Thoracic aorta (tissue), 2 donors: ENCODE measurements around the gene OPN4. TPM values are rescaled to one million over a fixed set of nuclear protein-coding genes. Genes with fewer than 3 reads are reported as not detected.

Experiments
- ATAC-seq: fragments of 150-250 bp; one replicate; pipeline ENCODE4 v1.8.0; 2017; ENCODE audit warnings: low read depth; ENCODE audit not compliant: insufficient number of reproducible peaks, low FRiP score
- DNase-seq: peaks from one replicate; pipeline ENCODE4 v3.0.0-alpha.2; 2020; ENCODE audit warnings: low spot score
- H3K27ac ChIP-seq, 2 donors: fragments of 200-600 bp; sonication (generic); 1 replicate in 1 of 2; 2 replicates in 1 of 2; pipeline ENCODE4 v1.5.1; 2016; ENCODE audit warnings: mild to moderate bottlenecking in 2 of 2, moderate library complexity in 2 of 2
- H3K27me3 ChIP-seq: fragments of 200-600 bp; sonication (generic); replicated peaks from 2 replicates; pipeline ENCODE4 v1.6.0; 2016; ENCODE audit warnings: mild to moderate bottlenecking; ENCODE audit not compliant: insufficient read depth
- H3K36me3 ChIP-seq: fragments of 200-600 bp; sonication (generic); one replicate; pipeline ENCODE4 v1.5.1; 2016
- H3K4me1 ChIP-seq, 2 donors: fragments of 200-600 bp; sonication (generic); 1 replicate in 1 of 2; 2 replicates in 1 of 2; pipeline versions ENCODE4 v1.5.1 to v1.6.0; 2016; ENCODE audit warnings: low read depth in 2 of 2, mild to moderate bottlenecking in 1 of 2; ENCODE audit not compliant: control insufficient read depth in 1 of 2
- H3K4me3 ChIP-seq: fragments of 200-600 bp; sonication (generic); 2 replicates; pipeline ENCODE4 v1.5.1; 2016; ENCODE audit warnings: mild to moderate bottlenecking
- H3K9me3 ChIP-seq: fragments of 200-600 bp; sonication (generic); 2 replicates; pipeline ENCODE4 v1.5.1; 2016
- total RNA-seq, 2 donors: library from RNA; depleted of rRNA; stranded (reverse); fragments of >200 nt; gene quantifications; one replicate each; pipeline versions ENCODE4 v1.1.0 to v1.2.3, GENCODE V29; 2016
- TF ChIP-seq, protein P1 (sequence below): fragments of 200-600 bp; sonication (generic); IDR thresholded peaks from one replicate; pipeline ENCODE4 v1.5.1; 2019; ENCODE audit warnings: antibody characterized with exemption

Gene OPN4
- total RNA-seq, 2 donors from 2014 or later = not detected

DNA sequence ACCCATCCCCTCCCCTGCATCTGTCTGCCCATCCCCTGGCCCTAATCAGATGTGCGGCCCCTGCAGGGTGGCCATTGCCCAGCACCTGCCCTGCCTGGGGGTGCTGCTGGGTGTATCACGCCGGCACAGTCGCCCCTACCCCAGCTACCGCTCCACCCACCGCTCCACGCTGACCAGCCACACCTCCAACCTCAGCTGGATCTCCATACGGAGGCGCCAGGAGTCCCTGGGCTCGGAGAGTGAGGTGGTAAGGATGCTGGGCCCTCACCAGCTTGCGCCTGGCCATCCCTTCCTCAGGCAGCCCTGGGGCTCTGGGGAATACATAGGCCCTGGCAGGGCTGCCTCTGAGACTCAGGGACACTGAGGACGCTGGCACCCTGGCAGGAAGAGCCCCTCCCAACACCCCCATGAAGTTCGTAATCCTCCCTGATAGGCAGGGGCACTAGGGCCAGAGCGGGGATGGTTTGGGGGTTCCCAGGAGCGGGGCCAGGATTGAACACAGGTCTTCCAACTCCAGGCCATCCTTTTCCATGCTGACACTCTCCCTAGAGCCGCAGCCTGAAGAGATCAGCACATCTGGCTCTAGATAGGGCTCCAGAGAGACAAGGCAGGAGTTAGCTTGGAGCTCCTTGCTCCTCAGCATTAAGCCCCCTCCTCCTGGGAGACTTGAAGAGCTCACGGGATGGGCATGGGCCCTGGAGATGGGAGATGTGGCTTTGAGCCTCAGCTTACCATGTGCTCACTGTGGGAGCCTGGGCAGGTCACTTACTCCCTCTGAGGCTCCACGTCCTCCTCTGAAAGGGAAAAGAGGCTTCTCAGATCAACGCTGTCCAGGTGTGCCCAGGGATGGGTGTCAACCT is 8.1 kb downstream of the OPN4 start:
- TF ChIP-seq, protein P1, sequence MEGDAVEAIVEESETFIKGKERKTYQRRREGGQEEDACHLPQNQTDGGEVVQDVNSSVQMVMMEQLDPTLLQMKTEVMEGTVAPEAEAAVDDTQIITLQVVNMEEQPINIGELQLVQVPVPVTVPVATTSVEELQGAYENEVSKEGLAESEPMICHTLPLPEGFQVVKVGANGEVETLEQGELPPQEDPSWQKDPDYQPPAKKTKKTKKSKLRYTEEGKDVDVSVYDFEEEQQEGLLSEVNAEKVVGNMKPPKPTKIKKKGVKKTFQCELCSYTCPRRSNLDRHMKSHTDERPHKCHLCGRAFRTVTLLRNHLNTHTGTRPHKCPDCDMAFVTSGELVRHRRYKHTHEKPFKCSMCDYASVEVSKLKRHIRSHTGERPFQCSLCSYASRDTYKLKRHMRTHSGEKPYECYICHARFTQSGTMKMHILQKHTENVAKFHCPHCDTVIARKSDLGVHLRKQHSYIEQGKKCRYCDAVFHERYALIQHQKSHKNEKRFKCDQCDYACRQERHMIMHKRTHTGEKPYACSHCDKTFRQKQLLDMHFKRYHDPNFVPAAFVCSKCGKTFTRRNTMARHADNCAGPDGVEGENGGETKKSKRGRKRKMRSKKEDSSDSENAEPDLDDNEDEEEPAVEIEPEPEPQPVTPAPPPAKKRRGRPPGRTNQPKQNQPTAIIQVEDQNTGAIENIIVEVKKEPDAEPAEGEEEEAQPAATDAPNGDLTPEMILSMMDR = no peak
- DNase-seq (no peak), ATAC-seq (no peak)
- Histone ChIP-seq H3K4me1 (peaks cover 4 to 19% of the 10 kb centered on the region in 2 donors), H3K9me3 (no peaks in the 10 kb centered on the region), H3K27ac (no peak overlapping the region), H3K4me3 (no peak overlapping the region), H3K27me3 (no peaks in the 10 kb centered on the region), H3K36me3 (no peaks in the 10 kb centered on the region)

DNA sequence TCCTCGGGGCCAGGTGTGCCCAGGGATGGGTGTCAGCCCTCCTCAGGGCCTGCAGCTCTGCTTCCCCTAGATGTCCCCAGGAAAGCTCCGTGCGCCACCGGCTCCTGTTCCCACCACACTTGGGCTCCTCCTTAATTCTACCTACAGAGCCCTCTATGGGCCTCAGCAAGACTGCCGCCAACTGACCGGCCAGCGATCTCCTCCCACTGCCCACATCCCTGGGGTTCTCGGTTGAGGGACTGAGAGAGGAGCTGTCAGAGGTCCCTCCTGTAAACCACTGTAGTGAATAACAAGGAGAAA is 8.6 kb downstream of the OPN4 start:
- no peak overlapping the region for H3K27ac ChIP-seq
- H3K27me3 ChIP-seq = no peaks in the 10 kb centered on the region
- no peak overlapping the region for H3K4me3 ChIP-seq
- TF ChIP-seq, protein P1 = no peak
- H3K9me3 ChIP-seq = no peaks in the 10 kb centered on the region
- DNase-seq = no peak
- no peak for ATAC-seq
- H3K4me1 ChIP-seq = peaks cover 10 to 25% of the 10 kb centered on the region in 2 donors
- no peaks in the 10 kb centered on the region for H3K36me3 ChIP-seq

DNA sequence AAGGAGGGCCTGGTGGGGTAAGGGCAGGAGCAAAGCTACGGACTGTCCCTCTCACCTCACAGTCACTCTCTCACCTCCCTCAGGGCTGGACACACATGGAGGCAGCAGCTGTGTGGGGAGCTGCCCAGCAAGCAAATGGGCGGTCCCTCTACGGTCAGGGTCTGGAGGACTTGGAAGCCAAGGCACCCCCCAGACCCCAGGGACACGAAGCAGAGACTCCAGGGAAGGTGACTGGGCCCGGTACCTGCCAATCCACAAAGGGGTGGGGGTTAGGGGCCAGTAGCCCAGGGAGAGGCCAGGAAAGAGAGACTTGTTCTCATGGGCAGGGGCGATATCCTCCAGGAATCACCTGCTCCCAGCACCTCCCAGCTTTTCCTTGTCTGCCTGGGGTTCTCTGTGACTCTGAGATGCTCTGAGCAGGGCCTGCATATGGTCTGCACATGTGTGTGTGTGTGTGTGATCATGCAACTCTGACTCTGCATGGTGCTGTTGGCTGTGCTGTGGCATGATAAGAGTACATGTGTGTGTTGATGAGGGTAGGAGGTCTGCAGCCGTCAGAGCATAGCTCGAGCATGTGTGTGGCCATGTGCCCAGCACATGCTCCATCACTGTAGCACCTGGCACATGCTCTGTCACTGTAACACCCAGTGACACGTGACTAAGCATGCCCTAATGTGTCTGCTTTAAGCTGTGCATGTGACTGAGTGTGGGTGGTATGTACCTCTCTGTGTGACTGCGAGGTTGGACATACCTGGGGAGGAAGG is 9.4 kb downstream of the OPN4 start:
- no peaks in the 10 kb centered on the region for H3K9me3 ChIP-seq
- DNase-seq (no peak), ATAC-seq (no peak)
- TF ChIP-seq, protein P1 = no peak
- peaks cover 10 to 27% of the 10 kb centered on the region in 2 donors for H3K4me1 ChIP-seq
- no peaks in the 10 kb centered on the region for H3K27me3 ChIP-seq
- H3K27ac ChIP-seq = no peak overlapping the region
- H3K36me3 ChIP-seq = no peaks in the 10 kb centered on the region
- no peak overlapping the region for H3K4me3 ChIP-seq

DNA sequence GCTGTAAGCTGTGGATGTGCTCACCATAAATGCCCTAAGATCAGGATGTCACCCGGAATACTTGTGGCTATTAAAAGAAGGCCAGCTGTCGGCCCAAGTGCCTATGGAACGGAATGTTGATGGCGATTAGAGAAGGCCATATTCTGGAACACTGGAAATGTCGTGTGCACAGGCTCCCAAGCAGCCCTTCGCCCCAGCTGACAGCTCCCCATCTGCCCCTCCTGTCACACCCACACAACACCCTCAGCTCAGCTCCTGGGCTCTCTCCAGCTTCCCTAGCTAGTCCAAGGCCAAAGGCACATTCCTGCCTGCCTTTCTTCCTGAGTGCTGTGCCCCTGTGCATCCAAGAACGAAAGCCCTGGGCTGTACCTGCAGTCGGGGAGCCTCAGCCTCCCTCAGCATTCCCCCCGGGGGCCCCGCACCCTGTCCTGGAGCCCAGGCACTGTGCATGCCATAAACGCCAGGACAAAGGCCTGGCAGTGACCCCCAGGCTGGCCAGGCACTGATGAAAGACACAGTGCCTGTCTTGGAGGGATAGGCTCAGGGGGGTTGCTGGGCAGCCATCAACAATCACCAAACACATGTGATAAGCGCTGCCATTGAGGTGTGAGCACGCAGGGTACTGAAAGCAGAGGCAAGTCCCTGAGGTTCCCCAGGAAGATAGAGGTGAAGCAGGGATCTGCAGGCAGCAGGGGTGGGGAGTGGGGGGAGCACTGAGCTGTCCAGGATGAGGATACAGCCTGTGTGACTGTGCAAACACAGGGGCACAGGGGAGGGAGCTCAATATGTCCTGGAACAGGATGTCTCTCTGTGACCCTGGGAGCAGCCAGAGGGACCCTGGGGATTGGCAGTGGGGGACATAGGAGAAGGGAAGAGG is 10.2 kb downstream of the OPN4 start:
- no peak overlapping the region for H3K4me3 ChIP-seq
- no peaks in the 10 kb centered on the region for H3K36me3 ChIP-seq
- DNase-seq (no peak), ATAC-seq (no peak)
- TF ChIP-seq, protein P1 = no peak
- peak overlapping the region in 1 of 2 donors; percentile 32 for H3K27ac ChIP-seq
- H3K9me3 ChIP-seq = no peaks in the 10 kb centered on the region
- H3K27me3 ChIP-seq = no peaks in the 10 kb centered on the region
- H3K4me1 ChIP-seq = peaks cover 10 to 32% of the 10 kb centered on the region in 2 donors
